ENCODE measurements around the gene NXPE4.

Gene NXPE4

GRCh38 chr11:114619659-114620173, 24.1 kb upstream of the NXPE4 start:
- Histone ChIP-seq H3K9me3 (ENCODE audit: insufficient read depth, low read length) (no peaks in the 10 kb centered on the region), H3K4me1 (ENCODE audit: low read length) (no peaks in the 10 kb centered on the region), H3K4me2 (ENCODE audit: low read length) (no peak overlapping the region), H3K9ac (ENCODE audit: low read length) (no peak overlapping the region), H3K4me3 (ENCODE audit: low read length) (no peak overlapping the region), H3K27ac (ENCODE audit: low read length) (no peak overlapping the region), H4K20me1 (ENCODE audit: insufficient read depth, low read length) (no peaks in the 10 kb centered on the region), H2AFZ (ENCODE audit: low read depth, low read length) (no peak overlapping the region), H3K36me3 (replicated peaks; ENCODE audit: low read depth, low read length) (no peaks in the 10 kb centered on the region), H3K27me3 (ENCODE audit: low read depth, low read length) (no peaks in the 10 kb centered on the region), H3K79me2 (ENCODE audit: low read length) (no peaks in the 10 kb centered on the region)
- TF ChIP-seq EZH2phosphoT487 (IDR thresholded peaks at IDR 0.05; ENCODE audit: low read depth) (no peak), CTCF (IDR thresholded peaks at IDR 0.05; ENCODE audit: low read depth, low read length) (no peak)

- Histone ChIP-seq H4K20me1 (ENCODE audit: insufficient read depth, low read length) (no peaks in the 10 kb centered on the region), H3K4me1 (ENCODE audit: low read length) (no peaks in the 10 kb centered on the region), H3K27me3 (ENCODE audit: low read depth, low read length) (no peaks in the 10 kb centered on the region), H3K27ac (ENCODE audit: low read length) (no peak overlapping the region), H3K9ac (ENCODE audit: low read length) (no peak overlapping the region), H3K79me2 (ENCODE audit: low read length) (no peaks in the 10 kb centered on the region), H2AFZ (ENCODE audit: low read depth, low read length) (no peak overlapping the region), H3K9me3 (ENCODE audit: insufficient read depth, low read length) (no peaks in the 10 kb centered on the region), H3K4me3 (ENCODE audit: low read length) (no peak overlapping the region), H3K36me3 (replicated peaks; ENCODE audit: low read depth, low read length) (no peaks in the 10 kb centered on the region), H3K4me2 (ENCODE audit: low read length) (no peak overlapping the region)
- TF ChIP-seq EZH2phosphoT487 (IDR thresholded peaks at IDR 0.05; ENCODE audit: low read depth), result no peak
- TF ChIP-seq CTCF (IDR thresholded peaks at IDR 0.05; ENCODE audit: low read depth, low read length), result no peak
These were observed 22.6 kb upstream of the NXPE4 start for GRCh38 chr11:114618139-114618538.

GRCh38 chr11:114617157-114618124, 21.9 kb upstream of the NXPE4 start:
- Histone ChIP-seq H4K20me1 (ENCODE audit: insufficient read depth, low read length) (no peaks in the 10 kb centered on the region), H3K27ac (ENCODE audit: low read length) (no peak overlapping the region), H3K4me3 (ENCODE audit: low read length) (no peak overlapping the region), H3K4me2 (ENCODE audit: low read length) (no peak overlapping the region), H3K4me1 (ENCODE audit: low read length) (no peaks in the 10 kb centered on the region), H3K79me2 (ENCODE audit: low read length) (no peaks in the 10 kb centered on the region), H3K27me3 (ENCODE audit: low read depth, low read length) (no peaks in the 10 kb centered on the region), H3K9me3 (ENCODE audit: insufficient read depth, low read length) (no peaks in the 10 kb centered on the region), H3K9ac (ENCODE audit: low read length) (no peak overlapping the region), H3K36me3 (replicated peaks; ENCODE audit: low read depth, low read length) (no peaks in the 10 kb centered on the region), H2AFZ (ENCODE audit: low read depth, low read length) (no peak overlapping the region)
- TF ChIP-seq EZH2phosphoT487 (IDR thresholded peaks at IDR 0.05; ENCODE audit: low read depth), result no peak
- no peak for TF ChIP-seq CTCF (IDR thresholded peaks at IDR 0.05; ENCODE audit: low read depth, low read length)

- no peaks in the 10 kb centered on the region for H3K9me3 ChIP-seq (ENCODE audit: insufficient read depth, low read length)
- no peak for TF ChIP-seq EZH2phosphoT487 (IDR thresholded peaks at IDR 0.05; ENCODE audit: low read depth)
- no peak for TF ChIP-seq CTCF (IDR thresholded peaks at IDR 0.05; ENCODE audit: low read depth, low read length)
These were observed 20.9 kb upstream of the NXPE4 start for GRCh38 chr11:114616516-114616915.

More at GRCh38 chr11:114616516-114616915, 20.9 kb upstream of the NXPE4 start:
- Histone ChIP-seq H4K20me1 (ENCODE audit: insufficient read depth, low read length) (no peaks in the 10 kb centered on the region), H2AFZ (ENCODE audit: low read depth, low read length) (no peak overlapping the region), H3K4me3 (ENCODE audit: low read length) (no peak overlapping the region), H3K4me1 (ENCODE audit: low read length) (no peaks in the 10 kb centered on the region), H3K79me2 (ENCODE audit: low read length) (no peaks in the 10 kb centered on the region), H3K36me3 (replicated peaks; ENCODE audit: low read depth, low read length) (no peaks in the 10 kb centered on the region), H3K4me2 (ENCODE audit: low read length) (no peak overlapping the region), H3K27me3 (ENCODE audit: low read depth, low read length) (no peaks in the 10 kb centered on the region), H3K9ac (ENCODE audit: low read length) (no peak overlapping the region), H3K27ac (ENCODE audit: low read length) (no peak overlapping the region)
